ENCODE results near the gene HHAT. TPM values are rescaled to one million over a fixed set of nuclear protein-coding genes. Genes with fewer than 3 reads are reported as not detected.

Gene HHAT
- total RNA-seq, 2 donors from 2014 or later, result 16.3 to 19.0 TPM

DNA sequence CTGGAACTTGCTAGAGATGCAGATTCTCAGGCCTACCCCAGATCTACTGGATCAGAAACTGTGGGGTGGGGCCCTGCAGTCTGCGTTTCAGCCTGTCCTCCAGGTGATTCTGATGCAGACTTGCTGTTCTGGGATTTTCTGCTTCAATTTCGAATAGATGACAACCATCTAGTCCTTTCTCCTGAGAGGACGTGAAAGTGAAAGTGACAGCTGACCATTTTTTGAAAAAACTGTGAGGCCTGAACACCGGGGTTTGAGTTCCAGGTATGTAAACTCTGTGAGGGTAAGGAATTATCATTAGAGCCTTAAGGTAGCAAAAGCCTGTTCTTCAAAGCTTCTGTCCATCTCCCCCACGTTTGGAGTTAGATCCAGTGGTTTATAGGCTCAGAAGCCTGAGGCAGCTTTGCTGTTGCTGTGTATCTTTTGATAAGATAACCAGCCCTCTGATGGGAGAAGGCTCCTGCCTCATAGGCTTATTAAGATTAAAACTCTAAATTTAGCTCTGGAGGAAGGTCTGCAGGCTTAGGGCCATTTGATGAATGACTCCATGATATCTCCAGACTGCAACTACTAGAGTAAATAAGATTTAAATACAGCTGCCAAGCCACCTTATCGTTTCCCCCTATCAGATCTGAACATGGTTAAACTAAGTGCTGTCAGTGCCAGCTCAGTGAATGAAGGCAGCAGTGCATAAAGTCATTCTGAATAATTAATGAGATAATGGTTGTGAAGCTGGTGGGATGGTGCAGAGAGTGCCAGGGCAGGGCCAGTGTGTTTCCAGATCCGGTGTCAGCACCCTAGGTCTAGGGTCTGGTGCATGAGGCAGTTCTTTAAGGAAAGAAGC, 335.2 kb downstream of the HHAT start:
- no peaks in the 10 kb centered on the region for H3K4me1 ChIP-seq (replicated peaks)
- 64% methylated on average over 7 of the region's 7 CpGs for WGBS
- H3K27ac ChIP-seq, result no peak overlapping the region
- no peak for DNase-seq (ENCODE audit: low spot score)
- no peaks in the 10 kb centered on the region for H3K9me3 ChIP-seq
- intact Hi-C loops (cut with DNase I), result no loop called here
- H3K27me3 ChIP-seq (replicated peaks; ENCODE audit: insufficient read depth), result no peaks in the 10 kb centered on the region
- TF ChIP-seq POLR2A (IDR thresholded peaks at IDR 0.05) (no peak), POLR2AphosphoS5 (IDR thresholded peaks at IDR 0.05) (no peak)
- TF ChIP-seq, protein P1, sequence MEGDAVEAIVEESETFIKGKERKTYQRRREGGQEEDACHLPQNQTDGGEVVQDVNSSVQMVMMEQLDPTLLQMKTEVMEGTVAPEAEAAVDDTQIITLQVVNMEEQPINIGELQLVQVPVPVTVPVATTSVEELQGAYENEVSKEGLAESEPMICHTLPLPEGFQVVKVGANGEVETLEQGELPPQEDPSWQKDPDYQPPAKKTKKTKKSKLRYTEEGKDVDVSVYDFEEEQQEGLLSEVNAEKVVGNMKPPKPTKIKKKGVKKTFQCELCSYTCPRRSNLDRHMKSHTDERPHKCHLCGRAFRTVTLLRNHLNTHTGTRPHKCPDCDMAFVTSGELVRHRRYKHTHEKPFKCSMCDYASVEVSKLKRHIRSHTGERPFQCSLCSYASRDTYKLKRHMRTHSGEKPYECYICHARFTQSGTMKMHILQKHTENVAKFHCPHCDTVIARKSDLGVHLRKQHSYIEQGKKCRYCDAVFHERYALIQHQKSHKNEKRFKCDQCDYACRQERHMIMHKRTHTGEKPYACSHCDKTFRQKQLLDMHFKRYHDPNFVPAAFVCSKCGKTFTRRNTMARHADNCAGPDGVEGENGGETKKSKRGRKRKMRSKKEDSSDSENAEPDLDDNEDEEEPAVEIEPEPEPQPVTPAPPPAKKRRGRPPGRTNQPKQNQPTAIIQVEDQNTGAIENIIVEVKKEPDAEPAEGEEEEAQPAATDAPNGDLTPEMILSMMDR (IDR thresholded peaks at IDR 0.05), result no peak
- H3K4me3 ChIP-seq, result no peak overlapping the region
- no peaks in the 10 kb centered on the region for H3K36me3 ChIP-seq

DNA sequence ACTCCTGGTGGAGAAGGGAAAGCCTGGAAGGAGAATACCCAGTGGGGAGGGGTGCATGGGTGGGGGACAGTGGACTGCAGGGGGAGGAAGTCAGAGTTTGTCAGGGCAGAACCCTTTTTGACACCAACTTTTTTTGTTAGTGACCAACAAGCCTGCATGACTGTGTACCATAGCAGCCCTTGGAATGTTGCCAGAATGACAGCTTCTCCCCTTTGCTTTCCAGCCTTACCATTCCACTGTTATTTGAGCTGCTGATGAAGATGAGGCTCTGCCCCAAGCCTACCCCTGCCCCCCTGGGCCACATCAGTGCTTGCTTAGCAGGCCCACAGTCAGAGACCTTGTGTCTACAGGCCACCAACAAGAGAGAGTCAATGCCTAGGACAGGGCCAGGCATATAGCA, 341.2 kb downstream of the HHAT start:
- intact Hi-C loops (cut with DNase I), result no loop called here
- Histone ChIP-seq H3K4me3 (no peak overlapping the region), H3K9me3 (no peaks in the 10 kb centered on the region), H3K4me1 (replicated peaks) (no peaks in the 10 kb centered on the region), H3K27ac (no peak overlapping the region), H3K36me3 (peaks cover 0 to 4% of the 10 kb centered on the region in 2 donors), H3K27me3 (replicated peaks; ENCODE audit: insufficient read depth) (no peaks in the 10 kb centered on the region)
- DNase-seq (ENCODE audit: low spot score), result no peak
- TF ChIP-seq POLR2AphosphoS5 (IDR thresholded peaks at IDR 0.05), result no peak
- TF ChIP-seq, protein P1 (IDR thresholded peaks at IDR 0.05), result no peak
- TF ChIP-seq POLR2A (IDR thresholded peaks at IDR 0.05), result no peak

DNA sequence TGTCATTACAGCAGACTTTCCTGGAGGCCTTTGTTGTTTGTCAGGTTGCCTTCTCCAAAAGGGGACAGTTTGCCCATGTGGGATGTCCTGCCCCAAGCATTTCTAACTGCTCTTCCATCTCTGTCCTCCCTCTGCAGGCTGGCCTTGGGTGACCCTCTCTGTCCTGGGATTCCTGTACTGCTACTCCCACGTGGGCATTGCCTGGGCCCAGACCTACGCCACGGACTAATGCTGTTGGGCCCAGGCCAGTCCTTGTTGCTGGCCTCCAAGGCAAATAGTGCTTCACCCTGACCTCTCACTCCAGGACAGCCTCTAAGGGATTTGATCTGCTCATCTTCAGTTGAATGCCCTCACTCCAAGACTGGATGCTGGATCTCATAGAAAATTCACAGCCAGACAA, 345.4 kb downstream of the HHAT start:
- no peak for DNase-seq (ENCODE audit: low spot score)
- H3K36me3 ChIP-seq, result peaks cover 0 to 4% of the 10 kb centered on the region in 2 donors
- no peaks in the 10 kb centered on the region for H3K9me3 ChIP-seq
- TF ChIP-seq POLR2A (IDR thresholded peaks at IDR 0.05) (no peak), POLR2AphosphoS5 (IDR thresholded peaks at IDR 0.05) (no peak)
- TF ChIP-seq, protein P1 (IDR thresholded peaks at IDR 0.05), result no peak
- H3K27ac ChIP-seq, result no peak overlapping the region
- no peaks in the 10 kb centered on the region for H3K27me3 ChIP-seq (replicated peaks; ENCODE audit: insufficient read depth)
- H3K4me1 ChIP-seq (replicated peaks), result no peaks in the 10 kb centered on the region
- WGBS, result 96% methylated on average over 3 of the region's 3 CpGs
- intact Hi-C loops (cut with DNase I), result no loop called here
- H3K4me3 ChIP-seq, result no peak overlapping the region

DNA sequence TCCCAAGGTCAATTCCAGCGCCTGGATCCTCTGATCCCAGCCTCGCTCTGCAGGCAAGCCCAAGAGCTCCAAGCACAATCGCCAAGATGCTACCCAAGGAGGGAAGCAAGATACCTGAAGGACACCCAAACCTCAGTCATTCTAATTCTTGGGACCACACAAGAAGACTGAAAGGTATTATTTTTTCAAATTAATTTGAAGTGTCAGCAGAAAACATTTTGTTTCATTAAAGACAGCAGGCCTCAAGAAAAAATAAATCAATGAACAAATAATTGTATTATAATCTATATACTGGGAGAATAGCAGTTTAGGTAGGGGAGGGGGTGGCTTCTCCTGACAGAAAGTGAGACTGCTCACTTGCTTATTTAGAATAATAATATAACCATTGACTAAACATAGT, 347.8 kb downstream of the HHAT start:
- 94% methylated on average over 3 of the region's 3 CpGs for WGBS
- no peak for DNase-seq (ENCODE audit: low spot score)
- TF ChIP-seq POLR2A (IDR thresholded peaks at IDR 0.05) (no peak), POLR2AphosphoS5 (IDR thresholded peaks at IDR 0.05) (no peak)
- TF ChIP-seq, protein P1 (IDR thresholded peaks at IDR 0.05), result no peak
- no peak overlapping the region for H3K27ac ChIP-seq
- intact Hi-C loops (cut with DNase I), result no loop called here
- peaks cover 0 to 4% of the 10 kb centered on the region in 2 donors for H3K36me3 ChIP-seq
- no peaks in the 10 kb centered on the region for H3K4me1 ChIP-seq (replicated peaks)
- no peaks in the 10 kb centered on the region for H3K9me3 ChIP-seq
- H3K27me3 ChIP-seq (replicated peaks; ENCODE audit: insufficient read depth), result no peaks in the 10 kb centered on the region
- H3K4me3 ChIP-seq, result no peak overlapping the region

DNA sequence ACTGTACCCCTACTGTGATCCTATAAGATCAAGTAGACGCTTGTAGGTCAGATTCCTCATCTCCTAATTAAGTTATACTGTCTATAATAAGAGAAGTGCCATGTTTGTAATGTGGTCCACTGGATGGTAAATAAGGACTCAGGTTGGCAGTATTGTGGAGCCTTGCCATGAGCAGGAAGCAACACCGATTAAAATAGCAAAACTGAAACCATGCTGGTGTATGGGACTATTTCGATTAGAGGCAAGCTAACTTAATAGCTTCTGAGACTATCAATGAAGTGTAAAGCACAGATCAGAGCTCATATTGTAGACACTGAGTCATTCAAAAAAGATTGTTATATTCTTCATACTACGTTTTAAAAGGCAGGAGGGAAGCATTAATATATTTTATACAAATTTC, 348.8 kb downstream of the HHAT start:
- 91% methylated on average over 4 of the region's 4 CpGs for WGBS
- Histone ChIP-seq H3K4me3 (no peak overlapping the region), H3K9me3 (no peaks in the 10 kb centered on the region), H3K27ac (no peak overlapping the region), H3K4me1 (replicated peaks) (no peaks in the 10 kb centered on the region), H3K36me3 (peaks cover 0 to 4% of the 10 kb centered on the region in 2 donors), H3K27me3 (replicated peaks; ENCODE audit: insufficient read depth) (no peaks in the 10 kb centered on the region)
- TF ChIP-seq, protein P1 (IDR thresholded peaks at IDR 0.05), result no peak
- no peak for TF ChIP-seq POLR2A (IDR thresholded peaks at IDR 0.05)
- TF ChIP-seq POLR2AphosphoS5 (IDR thresholded peaks at IDR 0.05), result no peak
- no peak for DNase-seq (ENCODE audit: low spot score)
- intact Hi-C loops (cut with DNase I), result no loop called here
